Left lung (tissue), 10 donors: ENCODE measurements around the gene LPO. TPM values are rescaled to one million over a fixed set of nuclear protein-coding genes. Genes with fewer than 3 reads are reported as not detected.
A peak's percentile ranks its signal among the peaks of the same experiment; 100 is the strongest.

ENCODE experiments used
- ATAC-seq: fragments of 200-7000 bp; cut with Tn5 transposase; one replicate; pipeline ENCODE4 v1.9.1; 2020; ENCODE audit warnings: moderate library complexity
- DNase-seq, 4 donors: peaks; one replicate each; pipeline ENCODE4 v3.0.0-alpha.2; 2013 to 2020
- H3K27ac ChIP-seq, 2 donors: fragments of 200-600 bp; sonication (generic) in 1 of 2; one replicate each; pipeline versions ENCODE4 v1.5.0 to v1.8.0; 2020 to 2021
- H3K27me3 ChIP-seq, 2 donors: fragments of 200-600 bp; sonication (generic) in 1 of 2; one replicate each; pipeline versions ENCODE4 v1.5.0 to v1.8.0; 2020 to 2021
- H3K36me3 ChIP-seq, 2 donors: fragments of 200-600 bp; sonication (generic) in 1 of 2; one replicate each; pipeline versions ENCODE4 v1.5.0 to v1.8.0; 2020 to 2021
- H3K4me1 ChIP-seq, 2 donors: fragments of 200-600 bp; one replicate each; pipeline ENCODE4 v1.8.0; 2021
- H3K4me3 ChIP-seq, 2 donors: fragments of 200-600 bp; sonication (generic) in 1 of 2; one replicate each; pipeline versions ENCODE4 v1.5.0 to v1.8.0; 2020 to 2021; ENCODE audit warnings: mild to moderate bottlenecking in 1 of 2
- H3K9me3 ChIP-seq, 2 donors: fragments of 200-600 bp; sonication (generic) in 1 of 2; one replicate each; pipeline versions ENCODE4 v1.5.0 to v1.8.0; 2020 to 2021
- intact Hi-C, 2 donors: fragments of 100-400 bp; cut with DNase I; formaldehyde crosslinking; loops; one replicate each; pipeline versions ENCODE4 v1.11.2 to v1.14.2; 2022
- polyA plus RNA-seq, 6 donors: library from polyadenylated mRNA; unstranded; fragments of 120-200 nt; gene quantifications; one replicate each; pipeline ENCODE4 v1.2.1, GENCODE V29; 2013; ENCODE audit not compliant: insufficient read length in 6 of 6
- total RNA-seq, 2 donors: library from RNA; stranded (reverse); fragmentation: NEBNext Ultra II Directional; extraction: Animal tissue kit (Norgen Biotek cat#: 25700); gene quantifications; one replicate each; pipeline ENCODE4 v1.2.1, GENCODE V29; 2021
- TF ChIP-seq, protein P1 (sequence below), 2 donors: fragments of 200-600 bp; sonication (generic) in 1 of 2; IDR thresholded peaks; one replicate each; pipeline versions ENCODE4 v1.5.0 to v1.8.0; 2021; ENCODE audit warnings: antibody characterized with exemption in 2 of 2
- donor health status: DM: no; HTN: yes; CAD: no.
- donor health status: DM: no; HTN: no; CAD: no.

LPO gene
- total and polyA plus RNA-seq, 8 donors: 0.10 to 0.24 (median 0.14) TPM; not detected in 1

DNA sequence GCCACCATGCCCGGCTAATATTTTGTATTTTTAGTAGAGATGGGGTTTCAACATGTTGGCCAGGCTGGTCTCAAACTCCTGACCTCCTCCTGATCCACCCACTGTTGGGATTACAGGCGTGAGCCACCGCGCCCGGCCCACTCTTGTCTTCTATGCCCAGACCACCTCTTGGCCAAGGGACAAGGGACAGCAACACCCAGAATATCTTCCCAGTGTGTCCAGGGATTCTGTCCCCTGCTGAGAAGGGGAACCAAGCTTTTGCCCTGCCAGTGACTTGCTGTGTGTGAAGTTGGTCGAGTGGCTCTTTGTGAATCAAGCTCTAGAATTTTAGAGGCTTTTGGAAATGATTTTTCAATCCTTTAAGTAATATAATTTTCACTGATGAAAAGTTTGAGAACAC, 44.1 kb downstream of the LPO start:
- ATAC-seq: no peak
- TF ChIP-seq, protein P1, sequence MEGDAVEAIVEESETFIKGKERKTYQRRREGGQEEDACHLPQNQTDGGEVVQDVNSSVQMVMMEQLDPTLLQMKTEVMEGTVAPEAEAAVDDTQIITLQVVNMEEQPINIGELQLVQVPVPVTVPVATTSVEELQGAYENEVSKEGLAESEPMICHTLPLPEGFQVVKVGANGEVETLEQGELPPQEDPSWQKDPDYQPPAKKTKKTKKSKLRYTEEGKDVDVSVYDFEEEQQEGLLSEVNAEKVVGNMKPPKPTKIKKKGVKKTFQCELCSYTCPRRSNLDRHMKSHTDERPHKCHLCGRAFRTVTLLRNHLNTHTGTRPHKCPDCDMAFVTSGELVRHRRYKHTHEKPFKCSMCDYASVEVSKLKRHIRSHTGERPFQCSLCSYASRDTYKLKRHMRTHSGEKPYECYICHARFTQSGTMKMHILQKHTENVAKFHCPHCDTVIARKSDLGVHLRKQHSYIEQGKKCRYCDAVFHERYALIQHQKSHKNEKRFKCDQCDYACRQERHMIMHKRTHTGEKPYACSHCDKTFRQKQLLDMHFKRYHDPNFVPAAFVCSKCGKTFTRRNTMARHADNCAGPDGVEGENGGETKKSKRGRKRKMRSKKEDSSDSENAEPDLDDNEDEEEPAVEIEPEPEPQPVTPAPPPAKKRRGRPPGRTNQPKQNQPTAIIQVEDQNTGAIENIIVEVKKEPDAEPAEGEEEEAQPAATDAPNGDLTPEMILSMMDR (IDR thresholded peaks at IDR 0.05): no peak
- H3K27ac ChIP-seq: no peak overlapping the region
- no peaks in the 10 kb centered on the region for H3K36me3 ChIP-seq
- peaks cover 4 to 54% of the 10 kb centered on the region in 2 donors for H3K4me1 ChIP-seq
- no peak overlapping the region for H3K4me3 ChIP-seq
- H3K9me3 ChIP-seq: no peaks in the 10 kb centered on the region
- DNase-seq: no peak
- H3K27me3 ChIP-seq: peaks cover 7 to 66% of the 10 kb centered on the region in 2 donors
- intact Hi-C loops: no loop called here

DNA sequence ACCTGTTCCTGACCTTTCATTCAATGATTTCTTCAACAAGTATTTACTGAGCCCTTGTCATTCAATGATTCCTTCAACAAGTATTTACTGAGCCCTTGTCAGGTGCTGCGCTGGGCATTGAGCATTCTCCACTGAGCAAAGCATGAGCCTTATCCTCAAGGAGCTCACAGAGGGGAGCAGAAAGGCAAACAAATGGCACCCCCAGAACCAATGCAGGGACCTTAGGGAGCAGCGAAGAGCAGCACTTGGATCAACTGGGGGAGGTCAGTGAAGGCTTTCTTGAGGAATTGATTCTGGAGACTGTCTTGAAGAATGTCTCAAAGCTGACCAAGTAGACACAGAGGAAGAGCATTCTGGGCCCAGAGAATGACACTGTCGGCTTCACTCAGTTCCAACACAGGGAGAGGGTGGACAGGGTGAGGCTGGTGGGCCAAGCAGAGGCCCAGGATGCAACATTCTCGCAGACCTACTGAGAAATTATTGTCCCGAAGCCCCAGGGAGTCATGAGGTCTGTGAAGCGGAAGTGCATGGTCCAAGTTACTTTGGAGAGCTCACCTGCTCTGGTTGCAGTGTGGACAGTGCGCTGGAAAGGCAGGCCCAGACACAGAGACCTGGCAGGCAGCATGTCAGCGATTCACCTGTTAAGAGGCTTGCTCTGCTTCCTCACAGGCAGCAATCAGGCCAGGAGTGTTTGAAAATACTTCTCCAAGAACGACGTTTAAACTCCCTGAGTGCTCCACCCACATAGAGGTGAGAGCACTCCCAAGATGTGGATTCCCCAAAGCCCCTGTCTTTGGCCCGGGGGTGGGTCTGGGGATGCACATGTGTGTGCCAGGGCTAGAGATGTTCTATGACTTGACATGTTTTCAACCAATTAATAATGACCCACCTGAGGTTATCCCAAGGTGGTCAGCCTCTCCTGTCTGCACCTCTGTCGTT, 45.6 kb downstream of the LPO start:
- peaks cover 4 to 39% of the 10 kb centered on the region in 2 donors for H3K4me1 ChIP-seq
- no peak overlapping the region for H3K4me3 ChIP-seq
- TF ChIP-seq, protein P1 (IDR thresholded peaks at IDR 0.05): no peak
- H3K27ac ChIP-seq: no peak overlapping the region
- H3K27me3 ChIP-seq: peaks cover 12 to 66% of the 10 kb centered on the region in 2 donors
- ATAC-seq: peak; percentile 36
- DNase-seq: no peak
- H3K9me3 ChIP-seq: no peaks in the 10 kb centered on the region
- intact Hi-C loops: no loop called here
- H3K36me3 ChIP-seq: no peaks in the 10 kb centered on the region

DNA sequence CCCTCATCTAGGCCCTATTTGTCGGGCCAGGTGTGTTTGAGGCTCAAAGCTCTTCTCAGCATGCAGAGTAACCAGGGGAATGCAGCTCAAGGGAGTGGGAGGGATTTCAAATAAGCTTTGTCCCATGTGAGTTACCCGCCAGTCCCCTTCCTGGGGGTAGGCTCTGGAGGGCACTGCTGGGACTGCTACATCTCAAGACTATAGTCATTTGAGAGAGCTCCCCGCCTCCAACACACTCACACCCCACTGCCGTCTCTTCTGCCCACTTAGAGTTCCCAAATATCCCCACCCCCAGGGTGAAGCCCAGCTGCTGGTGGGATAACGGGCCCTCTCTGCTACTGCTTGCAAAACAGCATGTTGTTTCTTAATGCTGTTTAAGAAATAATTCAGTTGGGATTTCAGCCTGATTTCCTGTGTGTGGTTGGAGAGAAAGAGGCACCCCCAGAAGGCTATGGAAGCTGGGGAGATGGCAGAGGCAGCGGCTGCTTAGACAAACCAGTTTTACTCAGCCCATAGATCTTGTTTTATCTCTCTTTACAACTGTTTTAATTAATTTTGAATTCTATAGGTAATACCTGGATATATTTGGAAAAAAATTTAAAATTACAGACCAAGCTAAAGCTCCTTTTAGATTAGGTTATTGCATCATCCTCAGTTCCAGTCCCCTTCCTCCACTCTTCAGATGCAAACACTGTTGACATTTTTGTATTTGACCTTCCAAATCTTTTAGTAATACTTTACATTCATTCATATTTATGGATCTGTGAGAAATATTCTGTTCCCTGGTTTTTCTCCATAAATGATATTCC, 46.4 kb downstream of the LPO start:
- H3K27ac ChIP-seq: no peak overlapping the region
- DNase-seq (peak in 1 of 4 donors; percentile 19), ATAC-seq (no peak)
- H3K36me3 ChIP-seq: no peaks in the 10 kb centered on the region
- intact Hi-C loops: no loop called here
- H3K4me1 ChIP-seq: peaks cover 0 to 37% of the 10 kb centered on the region in 2 donors
- H3K27me3 ChIP-seq: peaks cover 9 to 66% of the 10 kb centered on the region in 2 donors
- TF ChIP-seq, protein P1 (IDR thresholded peaks at IDR 0.05): no peak
- H3K9me3 ChIP-seq: no peaks in the 10 kb centered on the region
- H3K4me3 ChIP-seq: no peak overlapping the region

DNA sequence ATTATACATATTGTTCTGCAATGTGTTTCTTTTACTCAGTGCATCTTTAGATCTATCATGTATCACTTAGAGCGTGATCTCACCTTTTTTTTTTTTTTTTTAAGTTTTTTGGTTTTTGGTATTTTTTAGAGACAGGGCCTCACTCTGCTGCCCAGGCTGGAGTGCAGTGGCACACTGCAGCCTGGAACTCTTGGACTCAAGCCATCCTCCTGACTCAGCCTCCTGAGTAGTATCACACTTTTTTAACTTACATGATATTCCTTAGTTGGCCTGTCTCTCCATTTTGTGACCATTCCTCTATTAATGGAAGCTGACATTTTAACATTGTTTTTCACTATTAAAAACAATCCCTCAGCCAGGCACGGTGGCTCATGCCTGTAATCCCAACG, 47.0 kb downstream of the LPO start:
- Histone ChIP-seq H3K27me3 (peaks cover 10 to 68% of the 10 kb centered on the region in 2 donors), H3K9me3 (no peaks in the 10 kb centered on the region), H3K4me3 (no peak overlapping the region), H3K27ac (no peak overlapping the region), H3K4me1 (peaks cover 0 to 34% of the 10 kb centered on the region in 2 donors), H3K36me3 (no peaks in the 10 kb centered on the region)
- TF ChIP-seq, protein P1 (IDR thresholded peaks at IDR 0.05): no peak
- intact Hi-C loops: no loop called here
- DNase-seq (no peak), ATAC-seq (no peak)

DNA sequence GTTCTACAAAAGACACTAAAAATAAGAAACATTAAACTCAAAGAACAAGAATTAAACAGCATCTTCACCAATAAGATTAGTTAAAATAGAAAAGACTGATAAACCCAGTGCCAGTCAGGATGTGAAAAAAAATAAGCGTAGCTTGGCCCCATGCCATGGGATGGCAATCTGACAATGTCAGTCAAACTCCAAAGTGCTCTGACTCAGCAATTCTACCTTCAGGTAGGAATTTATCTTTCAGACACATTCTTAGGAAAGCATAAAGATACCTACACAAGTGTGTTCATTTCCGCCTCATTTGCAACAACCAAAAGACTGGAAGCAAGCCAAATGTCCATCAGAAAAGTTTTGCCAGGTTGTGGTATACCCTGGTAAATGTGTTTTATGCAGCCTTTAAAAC, 51.5 kb downstream of the LPO start:
- Histone ChIP-seq H3K9me3 (no peaks in the 10 kb centered on the region), H3K4me3 (no peak overlapping the region), H3K36me3 (no peaks in the 10 kb centered on the region), H3K4me1 (peaks cover 0 to 20% of the 10 kb centered on the region in 2 donors), H3K27ac (no peak overlapping the region), H3K27me3 (peaks cover 10 to 60% of the 10 kb centered on the region in 2 donors)
- TF ChIP-seq, protein P1 (IDR thresholded peaks at IDR 0.05): no peak
- ATAC-seq (no peak), DNase-seq (no peak)
- intact Hi-C loops: no loop called here
